GM23338 (cell line): ENCODE measurements around the gene TRAPPC12. TPM values are rescaled to one million over a fixed set of nuclear protein-coding genes. Genes with fewer than 3 reads are reported as not detected.

ENCODE experiments used
- ATAC-seq: fragments of 200-7000 bp; cut with Tn5 transposase; 3 replicates; pipeline ENCODE4 v1.9.1; 2020
- DNase-seq: peaks from one replicate; pipeline ENCODE4 v3.0.0-alpha.2; 2015; ENCODE audit warnings: low spot score
- H2AFZ ChIP-seq: fragments of 200-600 bp; sonication (generic); 2 replicates; pipeline ENCODE4 v1.8.0; 2016; ENCODE audit warnings: antibody characterized with exemption, mild to moderate bottlenecking, moderate library complexity
- H3F3A ChIP-seq: fragments of 200-600 bp; sonication (generic); replicated peaks from 2 replicates; pipeline ENCODE4 v1.8.0; 2017; ENCODE audit warnings: antibody characterized with exemption, mixed run types, low read depth
- H3K27ac ChIP-seq: fragments of 200-600 bp; sonication (generic); 2 replicates; pipeline ENCODE4 v1.6.1; 2016; ENCODE audit warnings: low read depth
- H3K27me3 ChIP-seq: fragments of 200-600 bp; sonication (generic); 2 replicates; pipeline ENCODE4 v1.8.0; 2016; ENCODE audit warnings: mild to moderate bottlenecking, mixed run types, moderate library complexity; ENCODE audit not compliant: insufficient read depth
- H3K36me3 ChIP-seq: fragments of 200-600 bp; sonication (generic); 2 replicates; pipeline ENCODE4 v1.8.0; 2016; ENCODE audit warnings: mild to moderate bottlenecking; ENCODE audit not compliant: insufficient read depth
- H3K4me1 ChIP-seq: fragments of 200-600 bp; sonication (generic); 2 replicates; pipeline ENCODE4 v1.8.0; 2016; ENCODE audit warnings: mild to moderate bottlenecking, moderate library complexity; ENCODE audit not compliant: insufficient read depth
- H3K4me2 ChIP-seq: fragments of 200-600 bp; sonication (generic); 2 replicates; pipeline ENCODE4 v1.7.1; 2017; ENCODE audit warnings: mixed run types
- H3K4me3 ChIP-seq: fragments of 200-600 bp; sonication (generic); 2 replicates; pipeline ENCODE4 v1.6.1; 2016; ENCODE audit warnings: mixed run types
- H3K79me2 ChIP-seq: fragments of 200-600 bp; sonication (generic); replicated peaks from 2 replicates; pipeline ENCODE4 v1.8.0; 2017; ENCODE audit warnings: mild to moderate bottlenecking; ENCODE audit not compliant: insufficient read depth
- H3K9me2 ChIP-seq: fragments of 200-600 bp; sonication (generic); 2 replicates; pipeline ENCODE4 v1.8.0; 2017; ENCODE audit not compliant: insufficient read depth
- H4K20me1 ChIP-seq: fragments of 200-600 bp; sonication (generic); replicated peaks from 2 replicates; pipeline ENCODE4 v1.8.0; 2017; ENCODE audit warnings: mild to moderate bottlenecking; ENCODE audit not compliant: insufficient read depth
- H3K27ac Mint-ChIP-seq: 2 replicates; pipeline ENCODE4 v1.8.0; 2020; ENCODE audit warnings: inconsistent platforms, mild to moderate bottlenecking, moderate library complexity, mixed read lengths
- H3K27me3 Mint-ChIP-seq: 3 replicates; pipeline ENCODE4 v1.8.0; 2022; ENCODE audit warnings: low read depth, mild to moderate bottlenecking, moderate library complexity, mixed read lengths, inconsistent platforms; ENCODE audit not compliant: insufficient read depth, poor library complexity
- H3K36me3 Mint-ChIP-seq: 3 replicates; pipeline ENCODE4 v1.8.0; 2021; ENCODE audit warnings: low read depth, mild to moderate bottlenecking, inconsistent platforms, moderate library complexity, mixed read lengths
- H3K4me1 Mint-ChIP-seq: 3 replicates; pipeline ENCODE4 v1.8.0; 2020; ENCODE audit warnings: mild to moderate bottlenecking, inconsistent platforms, mixed read lengths
- H3K4me3 Mint-ChIP-seq: 3 replicates; pipeline ENCODE4 v1.8.0; 2021; ENCODE audit warnings: moderate library complexity, mild to moderate bottlenecking, inconsistent platforms, mixed read lengths
- H3K9me3 Mint-ChIP-seq: 3 replicates; pipeline ENCODE4 v1.8.0; 2020; ENCODE audit warnings: moderate library complexity, mild to moderate bottlenecking, inconsistent platforms, mixed read lengths
- EZH2 ChIP-seq: fragments of 200-600 bp; sonication (generic); IDR thresholded peaks from one replicate; pipeline ENCODE4 v1.8.0; 2017; ENCODE audit warnings: antibody characterized with exemption, mild to moderate bottlenecking, low read depth; ENCODE audit not compliant: unreplicated experiment
- EZH2phosphoT487 ChIP-seq: fragments of 200-600 bp; sonication (generic); IDR thresholded peaks from one replicate; pipeline ENCODE4 v1.8.1; 2018; ENCODE audit warnings: antibody characterized with exemption; ENCODE audit not compliant: unreplicated experiment
- JUNB ChIP-seq: IDR thresholded peaks from one replicate; pipeline ENCODE4 v1.6.1; 2016; ENCODE audit warnings: antibody characterized with exemption; ENCODE audit not compliant: unreplicated experiment
- NANOG ChIP-seq: IDR thresholded peaks from 2 replicates; pipeline ENCODE4 v1.6.1; 2016; ENCODE audit warnings: antibody characterized with exemption, borderline replicate concordance
- ZNF331 ChIP-seq: fragments of 250-450 bp; sonication (Bioruptor Pico); IDR thresholded peaks from 2 replicates; pipeline ENCODE4 v1.5.0; 2020; ENCODE audit warnings: low read depth, mild to moderate bottlenecking, moderate library complexity
- polyA plus RNA-seq: library from polyadenylated mRNA; unstranded; fragments of >200 nt; fragmentation: Nextera tagmentation; extraction: Ambion mirVana; gene quantifications from 2 replicates; pipeline ENCODE4 v1.2.1, GENCODE V29; 2016
- total RNA-seq: library from RNA; depleted of rRNA; stranded (reverse); fragments of >200 nt; shearing (Covaris generic); gene quantifications from 2 replicates; pipeline ENCODE4 v1.2.3, GENCODE V29; 2014
- TF ChIP-seq, protein P1 (sequence below), 2 experiments: fragments of 200-600 bp in 1 of 2; sonication (generic) in 1 of 2; conservative IDR thresholded peaks; 2 replicates each; pipeline versions ENCODE4 v1.5.1 to v1.6.1; 2016 to 2017; ENCODE audit warnings: antibody characterized with exemption in 2 of 2, low read depth in 2 of 2, mild to moderate bottlenecking in 2 of 2, moderate library complexity in 1 of 2
- TF ChIP-seq, protein P2 (sequence below): IDR thresholded peaks from 2 replicates; pipeline ENCODE4 v1.6.1; 2016; ENCODE audit warnings: antibody characterized with exemption
- TF ChIP-seq, protein P3 (sequence below): fragments of 250-450 bp; sonication (Bioruptor Pico); IDR thresholded peaks from 2 replicates; pipeline ENCODE4 v1.5.0; 2020; ENCODE audit warnings: mild to moderate bottlenecking, moderate library complexity
- TF ChIP-seq, protein P4 (sequence below): IDR thresholded peaks from one replicate; pipeline ENCODE4 v1.6.1; 2018; ENCODE audit warnings: antibody characterized with exemption; ENCODE audit not compliant: unreplicated experiment

The TRAPPC12 gene
- total and polyA plus RNA-seq, 2 experiments from 2014 or later: 48.9 to 57.7 TPM

DNA sequence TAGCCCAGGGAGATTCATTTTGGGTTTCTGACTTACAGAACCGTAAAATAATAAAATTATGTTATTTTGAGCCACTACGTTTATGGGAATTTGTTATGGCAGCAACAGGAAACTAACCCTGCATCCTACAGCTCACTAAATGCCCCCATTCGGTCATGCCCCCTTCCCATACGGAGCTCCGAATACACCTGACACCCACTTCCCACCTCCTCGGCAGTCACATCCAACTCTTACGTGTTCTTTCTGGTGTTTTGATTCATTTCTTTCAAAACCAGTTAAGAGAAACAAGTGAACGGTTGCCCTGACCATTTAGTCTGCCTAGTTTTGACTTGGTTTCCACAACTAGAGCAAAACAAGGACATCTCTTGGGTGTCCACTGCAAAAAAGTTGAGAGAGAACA, 21.6 kb upstream of the TRAPPC12 start:
- ATAC-seq (no peak), DNase-seq (no peak)
- no peak overlapping the region for H3K4me3 ChIP-seq
- peaks cover 69% of the 10 kb centered on the region for H3K79me2 ChIP-seq
- no peak overlapping the region for H3K4me3 Mint-ChIP-seq
- no peaks in the 10 kb centered on the region for H3K4me1 ChIP-seq
- no peak overlapping the region for H3K27ac ChIP-seq
- H3K27me3 ChIP-seq: no peaks in the 10 kb centered on the region
- H3K4me1 Mint-ChIP-seq: peaks cover 25% of the 10 kb centered on the region
- H3K9me2 ChIP-seq: no peaks in the 10 kb centered on the region; the same call in 1 of the 2 replicates
- 0 out of 2 replicates have a peak overlapping the region, but pooled peaks have one; percentile 18 for H3K27ac Mint-ChIP-seq
- no peaks in the 10 kb centered on the region for H3F3A ChIP-seq
- no peak overlapping the region for H3K4me2 ChIP-seq
- H3K9me3 Mint-ChIP-seq: no peaks in the 10 kb centered on the region
- peaks cover 4% of the 10 kb centered on the region for H3K27me3 Mint-ChIP-seq
- peaks cover 4% of the 10 kb centered on the region; the same call in 1 of the 2 replicates for H3K36me3 ChIP-seq
- no peak overlapping the region for H2AFZ ChIP-seq
- TF ChIP-seq, protein P1, sequence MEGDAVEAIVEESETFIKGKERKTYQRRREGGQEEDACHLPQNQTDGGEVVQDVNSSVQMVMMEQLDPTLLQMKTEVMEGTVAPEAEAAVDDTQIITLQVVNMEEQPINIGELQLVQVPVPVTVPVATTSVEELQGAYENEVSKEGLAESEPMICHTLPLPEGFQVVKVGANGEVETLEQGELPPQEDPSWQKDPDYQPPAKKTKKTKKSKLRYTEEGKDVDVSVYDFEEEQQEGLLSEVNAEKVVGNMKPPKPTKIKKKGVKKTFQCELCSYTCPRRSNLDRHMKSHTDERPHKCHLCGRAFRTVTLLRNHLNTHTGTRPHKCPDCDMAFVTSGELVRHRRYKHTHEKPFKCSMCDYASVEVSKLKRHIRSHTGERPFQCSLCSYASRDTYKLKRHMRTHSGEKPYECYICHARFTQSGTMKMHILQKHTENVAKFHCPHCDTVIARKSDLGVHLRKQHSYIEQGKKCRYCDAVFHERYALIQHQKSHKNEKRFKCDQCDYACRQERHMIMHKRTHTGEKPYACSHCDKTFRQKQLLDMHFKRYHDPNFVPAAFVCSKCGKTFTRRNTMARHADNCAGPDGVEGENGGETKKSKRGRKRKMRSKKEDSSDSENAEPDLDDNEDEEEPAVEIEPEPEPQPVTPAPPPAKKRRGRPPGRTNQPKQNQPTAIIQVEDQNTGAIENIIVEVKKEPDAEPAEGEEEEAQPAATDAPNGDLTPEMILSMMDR (conservative IDR thresholded peaks at IDR 0.05; ENCODE audit: low read depth in 2 of 2): no peak
- TF ChIP-seq, protein P2, sequence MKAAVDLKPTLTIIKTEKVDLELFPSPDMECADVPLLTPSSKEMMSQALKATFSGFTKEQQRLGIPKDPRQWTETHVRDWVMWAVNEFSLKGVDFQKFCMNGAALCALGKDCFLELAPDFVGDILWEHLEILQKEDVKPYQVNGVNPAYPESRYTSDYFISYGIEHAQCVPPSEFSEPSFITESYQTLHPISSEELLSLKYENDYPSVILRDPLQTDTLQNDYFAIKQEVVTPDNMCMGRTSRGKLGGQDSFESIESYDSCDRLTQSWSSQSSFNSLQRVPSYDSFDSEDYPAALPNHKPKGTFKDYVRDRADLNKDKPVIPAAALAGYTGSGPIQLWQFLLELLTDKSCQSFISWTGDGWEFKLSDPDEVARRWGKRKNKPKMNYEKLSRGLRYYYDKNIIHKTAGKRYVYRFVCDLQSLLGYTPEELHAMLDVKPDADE: no peak
- no peak for TF ChIP-seq ZNF331
- TF ChIP-seq EZH2: no peak
- no peak for TF ChIP-seq NANOG
- TF ChIP-seq JUNB: no peak
- no peak for TF ChIP-seq EZH2phosphoT487
- TF ChIP-seq, protein P3, sequence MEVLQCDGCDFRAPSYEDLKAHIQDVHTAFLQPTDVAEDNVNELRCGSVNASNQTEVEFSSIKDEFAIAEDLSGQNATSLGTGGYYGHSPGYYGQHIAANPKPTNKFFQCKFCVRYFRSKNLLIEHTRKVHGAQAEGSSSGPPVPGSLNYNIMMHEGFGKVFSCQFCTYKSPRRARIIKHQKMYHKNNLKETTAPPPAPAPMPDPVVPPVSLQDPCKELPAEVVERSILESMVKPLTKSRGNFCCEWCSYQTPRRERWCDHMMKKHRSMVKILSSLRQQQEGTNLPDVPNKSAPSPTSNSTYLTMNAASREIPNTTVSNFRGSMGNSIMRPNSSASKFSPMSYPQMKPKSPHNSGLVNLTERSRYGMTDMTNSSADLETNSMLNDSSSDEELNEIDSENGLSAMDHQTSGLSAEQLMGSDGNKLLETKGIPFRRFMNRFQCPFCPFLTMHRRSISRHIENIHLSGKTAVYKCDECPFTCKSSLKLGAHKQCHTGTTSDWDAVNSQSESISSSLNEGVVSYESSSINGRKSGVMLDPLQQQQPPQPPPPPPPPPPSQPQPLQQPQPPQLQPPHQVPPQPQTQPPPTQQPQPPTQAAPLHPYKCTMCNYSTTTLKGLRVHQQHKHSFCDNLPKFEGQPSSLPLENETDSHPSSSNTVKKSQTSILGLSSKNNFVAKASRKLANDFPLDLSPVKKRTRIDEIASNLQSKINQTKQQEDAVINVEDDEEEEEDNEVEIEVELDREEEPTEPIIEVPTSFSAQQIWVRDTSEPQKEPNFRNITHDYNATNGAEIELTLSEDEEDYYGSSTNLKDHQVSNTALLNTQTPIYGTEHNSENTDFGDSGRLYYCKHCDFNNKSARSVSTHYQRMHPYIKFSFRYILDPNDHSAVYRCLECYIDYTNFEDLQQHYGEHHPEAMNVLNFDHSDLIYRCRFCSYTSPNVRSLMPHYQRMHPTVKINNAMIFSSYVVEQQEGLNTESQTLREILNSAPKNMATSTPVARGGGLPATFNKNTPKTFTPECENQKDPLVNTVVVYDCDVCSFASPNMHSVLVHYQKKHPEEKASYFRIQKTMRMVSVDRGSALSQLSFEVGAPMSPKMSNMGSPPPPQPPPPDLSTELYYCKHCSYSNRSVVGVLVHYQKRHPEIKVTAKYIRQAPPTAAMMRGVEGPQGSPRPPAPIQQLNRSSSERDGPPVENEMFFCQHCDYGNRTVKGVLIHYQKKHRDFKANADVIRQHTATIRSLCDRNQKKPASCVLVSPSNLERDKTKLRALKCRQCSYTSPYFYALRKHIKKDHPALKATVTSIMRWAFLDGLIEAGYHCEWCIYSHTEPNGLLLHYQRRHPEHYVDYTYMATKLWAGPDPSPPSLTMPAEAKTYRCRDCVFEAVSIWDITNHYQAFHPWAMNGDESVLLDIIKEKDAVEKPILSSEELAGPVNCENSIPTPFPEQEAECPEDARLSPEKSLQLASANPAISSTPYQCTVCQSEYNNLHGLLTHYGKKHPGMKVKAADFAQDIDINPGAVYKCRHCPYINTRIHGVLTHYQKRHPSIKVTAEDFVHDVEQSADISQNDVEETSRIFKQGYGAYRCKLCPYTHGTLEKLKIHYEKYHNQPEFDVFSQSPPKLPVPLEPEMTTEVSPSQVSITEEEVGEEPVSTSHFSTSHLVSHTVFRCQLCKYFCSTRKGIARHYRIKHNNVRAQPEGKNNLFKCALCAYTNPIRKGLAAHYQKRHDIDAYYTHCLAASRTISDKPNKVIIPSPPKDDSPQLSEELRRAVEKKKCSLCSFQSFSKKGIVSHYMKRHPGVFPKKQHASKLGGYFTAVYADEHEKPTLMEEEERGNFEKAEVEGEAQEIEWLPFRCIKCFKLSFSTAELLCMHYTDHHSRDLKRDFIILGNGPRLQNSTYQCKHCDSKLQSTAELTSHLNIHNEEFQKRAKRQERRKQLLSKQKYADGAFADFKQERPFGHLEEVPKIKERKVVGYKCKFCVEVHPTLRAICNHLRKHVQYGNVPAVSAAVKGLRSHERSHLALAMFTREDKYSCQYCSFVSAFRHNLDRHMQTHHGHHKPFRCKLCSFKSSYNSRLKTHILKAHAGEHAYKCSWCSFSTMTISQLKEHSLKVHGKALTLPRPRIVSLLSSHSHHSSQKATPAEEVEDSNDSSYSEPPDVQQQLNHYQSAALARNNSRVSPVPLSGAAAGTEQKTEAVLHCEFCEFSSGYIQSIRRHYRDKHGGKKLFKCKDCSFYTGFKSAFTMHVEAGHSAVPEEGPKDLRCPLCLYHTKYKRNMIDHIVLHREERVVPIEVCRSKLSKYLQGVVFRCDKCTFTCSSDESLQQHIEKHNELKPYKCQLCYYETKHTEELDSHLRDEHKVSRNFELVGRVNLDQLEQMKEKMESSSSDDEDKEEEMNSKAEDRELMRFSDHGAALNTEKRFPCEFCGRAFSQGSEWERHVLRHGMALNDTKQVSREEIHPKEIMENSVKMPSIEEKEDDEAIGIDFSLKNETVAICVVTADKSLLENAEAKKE (CRISPR knock-in tag): no peak
- TF ChIP-seq, protein P4, sequence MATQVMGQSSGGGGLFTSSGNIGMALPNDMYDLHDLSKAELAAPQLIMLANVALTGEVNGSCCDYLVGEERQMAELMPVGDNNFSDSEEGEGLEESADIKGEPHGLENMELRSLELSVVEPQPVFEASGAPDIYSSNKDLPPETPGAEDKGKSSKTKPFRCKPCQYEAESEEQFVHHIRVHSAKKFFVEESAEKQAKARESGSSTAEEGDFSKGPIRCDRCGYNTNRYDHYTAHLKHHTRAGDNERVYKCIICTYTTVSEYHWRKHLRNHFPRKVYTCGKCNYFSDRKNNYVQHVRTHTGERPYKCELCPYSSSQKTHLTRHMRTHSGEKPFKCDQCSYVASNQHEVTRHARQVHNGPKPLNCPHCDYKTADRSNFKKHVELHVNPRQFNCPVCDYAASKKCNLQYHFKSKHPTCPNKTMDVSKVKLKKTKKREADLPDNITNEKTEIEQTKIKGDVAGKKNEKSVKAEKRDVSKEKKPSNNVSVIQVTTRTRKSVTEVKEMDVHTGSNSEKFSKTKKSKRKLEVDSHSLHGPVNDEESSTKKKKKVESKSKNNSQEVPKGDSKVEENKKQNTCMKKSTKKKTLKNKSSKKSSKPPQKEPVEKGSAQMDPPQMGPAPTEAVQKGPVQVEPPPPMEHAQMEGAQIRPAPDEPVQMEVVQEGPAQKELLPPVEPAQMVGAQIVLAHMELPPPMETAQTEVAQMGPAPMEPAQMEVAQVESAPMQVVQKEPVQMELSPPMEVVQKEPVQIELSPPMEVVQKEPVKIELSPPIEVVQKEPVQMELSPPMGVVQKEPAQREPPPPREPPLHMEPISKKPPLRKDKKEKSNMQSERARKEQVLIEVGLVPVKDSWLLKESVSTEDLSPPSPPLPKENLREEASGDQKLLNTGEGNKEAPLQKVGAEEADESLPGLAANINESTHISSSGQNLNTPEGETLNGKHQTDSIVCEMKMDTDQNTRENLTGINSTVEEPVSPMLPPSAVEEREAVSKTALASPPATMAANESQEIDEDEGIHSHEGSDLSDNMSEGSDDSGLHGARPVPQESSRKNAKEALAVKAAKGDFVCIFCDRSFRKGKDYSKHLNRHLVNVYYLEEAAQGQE: no peak
- H4K20me1 ChIP-seq: peaks cover 4% of the 10 kb centered on the region
- H3K36me3 Mint-ChIP-seq: peaks cover 10% of the 10 kb centered on the region
